ENCODE measurements around the gene CADPS.

The CADPS gene

GRCh38 chr3:62632510-62633294 is 242.5 kb downstream of the CADPS start:
- no peak for DNase-seq (ENCODE audit: low read depth)

GRCh38 chr3:62631488-62631887 is 243.7 kb downstream of the CADPS start:
- no peak for DNase-seq (ENCODE audit: low read depth)

- DNase-seq (ENCODE audit: low read depth), result no peak
Measured at GRCh38 chr3:62630664-62631063, 244.6 kb downstream of the CADPS start.

GRCh38 chr3:62625268-62625667 is 249.9 kb downstream of the CADPS start:
- no peak for DNase-seq (ENCODE audit: low read depth)

GRCh38 chr3:62624185-62624584 is 251.0 kb downstream of the CADPS start:
- DNase-seq (ENCODE audit: low read depth), result no peak

GRCh38 chr3:62622553-62623174 is 252.6 kb downstream of the CADPS start:
- DNase-seq (ENCODE audit: low read depth), result peak; percentile 41

GRCh38 chr3:62621925-62622324 is 253.3 kb downstream of the CADPS start:
- no peak for DNase-seq (ENCODE audit: low read depth)

GRCh38 chr3:62621176-62621575 is 254.0 kb downstream of the CADPS start:
- DNase-seq (ENCODE audit: low read depth), result no peak

- no peak for DNase-seq (ENCODE audit: low read depth)
Measured at GRCh38 chr3:62615258-62615849, 259.9 kb downstream of the CADPS start.

GRCh38 chr3:62614527-62614926 is 260.7 kb downstream of the CADPS start:
- DNase-seq (ENCODE audit: low read depth), result no peak

GRCh38 chr3:62611541-62612240 is 263.5 kb downstream of the CADPS start:
- no peak for DNase-seq (ENCODE audit: low read depth)

- peak; percentile 82 for DNase-seq (ENCODE audit: low read depth)
Measured at GRCh38 chr3:62607287-62608029, 267.8 kb downstream of the CADPS start.

GRCh38 chr3:62605413-62606068 is 269.7 kb downstream of the CADPS start:
- DNase-seq (ENCODE audit: low read depth), result no peak

GRCh38 chr3:62604751-62605351 is 270.4 kb downstream of the CADPS start:
- no peak for DNase-seq (ENCODE audit: low read depth)

GRCh38 chr3:62604298-62604697 is 270.9 kb downstream of the CADPS start:
- DNase-seq (ENCODE audit: low read depth), result peak; percentile 92

GRCh38 chr3:62602987-62603386 is 272.2 kb downstream of the CADPS start:
- DNase-seq (ENCODE audit: low read depth), result no peak

- DNase-seq (ENCODE audit: low read depth), result no peak
Measured at GRCh38 chr3:62602129-62602770, 273.0 kb downstream of the CADPS start.

GRCh38 chr3:62601238-62602070 is 273.8 kb downstream of the CADPS start:
- DNase-seq (ENCODE audit: low read depth), result peak; percentile 63

GRCh38 chr3:62600033-62600432 is 275.2 kb downstream of the CADPS start:
- no peak for DNase-seq (ENCODE audit: low read depth)

- DNase-seq (ENCODE audit: low read depth), result no peak
Measured at GRCh38 chr3:62597491-62597890, 277.7 kb downstream of the CADPS start.
